HG02759 (cell line): ENCODE results near the gene EP400.
"Not testable (repeated sequence)": the region's sequence is repeated elsewhere in the genome, so short reads cannot be mapped to it uniquely, and the experiment has no call there.

ENCODE experiments used
- ATAC-seq: cut with Tn5 transposase; IDR thresholded peaks from one replicate; pipeline ENCODE4 v1.9.1; 2021; ENCODE audit warnings: mild to moderate bottlenecking, moderate library complexity; ENCODE audit not compliant: unreplicated experiment

The EP400 gene

DNA sequence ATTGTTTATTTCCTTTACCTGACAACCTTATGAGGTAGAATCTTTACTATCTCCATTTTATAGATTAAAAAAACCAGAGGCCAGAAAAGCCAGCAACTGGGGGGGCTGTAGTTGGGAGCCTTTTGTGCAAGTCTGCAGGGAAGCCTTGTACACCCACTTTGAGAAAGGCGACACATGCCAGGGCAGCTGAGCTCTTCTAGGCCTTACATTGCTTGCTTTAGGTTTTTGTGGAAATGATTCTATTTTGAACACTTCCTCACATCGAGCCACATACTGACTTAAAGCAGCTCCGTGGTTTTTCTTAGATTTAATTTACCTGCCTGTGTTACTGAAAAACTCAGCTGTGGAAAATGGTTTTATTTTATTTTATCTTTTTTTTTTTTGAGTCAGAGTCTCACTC is 34.6 kb downstream of the EP400 start:
- no peak for ATAC-seq

DNA sequence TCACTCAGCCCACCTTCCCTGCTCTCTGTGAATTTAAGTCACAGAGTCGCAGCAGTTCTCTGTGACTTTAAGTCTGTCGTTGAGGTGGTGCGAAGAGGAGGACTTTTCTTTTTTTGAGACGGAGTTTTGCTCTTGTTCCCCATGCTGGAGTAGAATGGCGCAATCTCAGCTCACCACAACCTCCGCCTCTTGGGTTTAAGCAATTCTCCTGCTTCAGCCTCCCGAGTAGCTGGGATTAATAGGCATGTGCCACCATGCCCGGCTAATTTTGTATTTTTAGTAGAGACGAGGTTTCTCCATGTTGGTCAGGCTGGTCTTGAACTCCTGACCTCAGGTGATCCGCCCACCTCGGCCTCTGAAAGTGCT is 35.8 kb downstream of the EP400 start:
- not testable (repeated sequence) for ATAC-seq

DNA sequence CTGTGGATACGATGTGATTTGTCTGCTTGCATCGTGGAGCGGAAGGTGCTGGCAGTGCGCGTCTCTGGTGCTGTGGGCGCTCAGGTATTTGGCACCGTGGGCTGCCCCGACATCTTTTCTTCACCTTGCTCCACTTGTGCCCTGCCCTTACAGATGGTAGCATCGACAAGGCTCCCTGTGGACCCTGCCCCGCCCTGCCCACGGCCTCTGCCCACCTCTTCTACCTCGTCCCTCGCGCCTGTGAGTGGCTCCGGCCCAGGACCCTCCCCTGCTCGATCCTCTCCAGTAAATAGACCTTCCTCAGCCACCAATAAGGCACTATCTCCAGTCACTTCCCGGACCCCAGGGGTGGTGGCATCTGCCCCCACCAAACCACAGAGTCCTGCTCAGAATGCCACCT is 36.6 kb downstream of the EP400 start:
- ATAC-seq: no peak

DNA sequence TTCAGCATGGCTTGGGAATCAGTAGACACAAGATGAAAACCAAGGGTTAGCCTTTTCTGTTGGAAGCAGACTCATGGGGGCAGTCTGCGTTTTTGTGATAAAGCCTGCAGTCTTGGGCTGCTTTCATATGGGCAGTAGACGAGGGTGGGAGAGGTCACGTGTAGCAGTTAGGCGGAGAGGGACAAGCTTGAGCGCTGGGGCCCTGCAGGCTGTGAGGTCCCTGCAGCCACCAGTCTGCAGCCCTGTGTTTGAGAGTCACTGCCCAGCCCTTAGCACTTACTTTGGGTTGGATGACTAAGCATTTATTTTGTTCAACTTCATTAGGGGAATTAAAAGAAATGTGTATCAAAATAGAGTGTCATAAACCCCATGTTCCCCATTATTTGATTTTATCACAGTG is 37.2 kb downstream of the EP400 start:
- no peak for ATAC-seq

DNA sequence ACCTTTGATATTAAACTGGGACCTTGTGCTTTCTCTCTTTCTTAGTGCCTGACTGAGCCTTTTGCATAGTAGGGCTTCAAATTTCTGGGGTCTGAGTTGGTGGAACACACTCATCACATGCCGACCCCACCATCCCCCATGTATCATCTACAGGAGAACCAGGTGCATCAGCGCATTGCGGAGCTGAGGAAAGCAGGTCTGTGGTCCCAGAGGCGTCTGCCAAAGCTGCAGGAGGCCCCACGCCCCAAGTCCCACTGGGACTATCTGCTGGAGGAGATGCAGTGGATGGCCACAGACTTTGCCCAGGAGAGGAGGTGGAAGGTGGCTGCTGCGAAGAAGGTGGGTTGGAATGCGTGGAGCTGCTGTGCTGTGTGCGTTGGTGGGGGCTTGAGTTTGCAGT is 37.8 kb downstream of the EP400 start:
- no peak for ATAC-seq

DNA sequence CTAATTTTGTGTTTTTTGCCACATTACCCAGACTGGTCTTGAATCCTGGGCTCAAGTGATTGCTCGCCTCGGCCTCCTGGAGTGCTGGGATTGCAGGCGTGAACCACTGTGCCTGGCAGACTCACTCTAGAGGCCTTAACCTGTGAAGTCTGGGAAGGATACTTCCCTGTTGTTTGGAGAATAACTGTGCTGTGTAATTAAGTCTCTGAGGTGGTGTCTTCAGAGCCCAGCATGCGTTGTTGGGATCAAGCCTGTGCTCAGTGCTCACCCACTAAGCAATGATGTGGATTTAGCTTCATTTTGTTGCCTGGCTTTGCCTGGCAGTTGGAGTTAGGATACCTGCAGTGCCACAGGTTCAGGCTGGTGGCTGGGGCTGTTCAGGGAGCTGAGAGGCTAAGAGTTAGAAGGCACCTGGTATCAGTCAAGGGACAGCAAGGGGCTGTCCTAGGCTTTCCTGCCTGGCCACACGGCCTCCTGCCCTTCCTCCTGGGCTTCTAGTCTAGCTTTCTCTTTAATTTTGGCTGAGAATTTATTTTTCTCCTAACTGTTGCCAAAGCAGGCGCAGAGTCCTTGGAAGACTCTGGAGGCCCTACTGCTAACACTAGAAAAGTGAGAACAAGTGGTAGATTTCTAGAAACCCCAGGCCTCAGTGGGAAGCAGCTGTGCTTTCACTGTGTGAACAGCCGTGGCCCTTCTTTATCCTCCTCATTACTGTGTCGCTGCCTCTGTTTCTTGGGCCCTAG is 38.5 kb downstream of the EP400 start:
- no peak for ATAC-seq

DNA sequence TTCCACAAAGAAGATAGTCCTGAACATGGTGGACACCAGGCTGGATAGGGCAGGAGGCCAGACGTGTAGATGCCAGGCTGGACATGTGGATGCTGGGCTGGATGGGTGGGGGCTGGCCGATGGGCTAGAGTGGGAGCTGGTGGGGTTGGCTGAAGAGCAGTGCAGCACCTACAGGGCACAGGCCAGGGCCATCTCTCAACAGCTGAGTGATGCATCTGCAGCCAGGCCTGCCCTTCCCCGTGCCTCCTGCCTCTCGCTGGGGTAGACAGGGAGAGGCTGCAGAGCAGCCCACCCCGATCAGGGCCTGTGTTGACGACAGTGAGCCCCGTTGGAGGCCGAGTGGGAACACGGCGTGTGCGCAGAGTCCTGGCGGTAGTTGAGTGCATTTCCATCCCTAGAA is 39.3 kb downstream of the EP400 start:
- no peak for ATAC-seq

DNA sequence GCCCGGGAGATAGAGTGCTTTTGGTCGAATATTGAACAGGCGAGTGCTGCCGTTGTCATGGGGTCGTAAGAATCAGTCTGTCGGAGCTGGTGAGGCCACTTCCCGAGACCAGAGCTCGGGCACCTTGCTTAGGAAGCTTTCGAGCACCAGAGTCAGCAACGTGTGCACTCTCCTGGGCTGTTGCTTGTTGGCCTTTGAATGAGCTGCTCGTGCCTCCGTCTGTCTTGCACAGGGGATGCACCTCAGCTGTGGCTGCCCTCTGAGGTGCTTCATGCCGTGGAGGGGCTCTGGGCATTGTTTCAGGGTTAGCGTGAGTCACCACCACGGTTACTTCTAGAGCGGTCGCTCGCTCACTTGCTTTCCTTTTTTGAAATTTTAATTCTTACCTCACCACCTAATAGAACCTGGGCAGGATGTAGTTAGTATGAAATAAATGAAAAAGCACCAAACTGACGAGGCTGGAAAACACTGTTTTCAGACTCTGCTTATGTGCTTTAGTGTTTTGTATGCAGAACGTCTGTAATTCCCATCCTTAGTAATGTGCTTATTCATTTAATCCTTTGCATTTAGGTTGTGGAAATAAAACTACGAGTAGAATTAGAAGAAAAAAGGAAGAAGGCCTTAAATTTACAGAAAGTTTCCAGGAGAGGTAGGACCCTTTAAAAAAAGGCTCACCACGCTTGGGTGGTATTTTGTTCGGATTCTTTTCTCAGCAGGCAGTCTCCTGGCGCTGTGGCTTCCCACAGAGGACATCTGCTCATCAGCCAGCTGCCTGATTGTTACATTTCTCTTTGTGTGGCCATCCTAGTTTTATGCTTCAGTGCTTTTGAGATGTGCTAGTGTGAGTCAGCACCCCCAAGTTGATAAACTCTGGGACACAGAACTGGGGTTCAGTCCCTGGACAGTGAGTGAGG is 40.6 kb downstream of the EP400 start:
- ATAC-seq: no peak

DNA sequence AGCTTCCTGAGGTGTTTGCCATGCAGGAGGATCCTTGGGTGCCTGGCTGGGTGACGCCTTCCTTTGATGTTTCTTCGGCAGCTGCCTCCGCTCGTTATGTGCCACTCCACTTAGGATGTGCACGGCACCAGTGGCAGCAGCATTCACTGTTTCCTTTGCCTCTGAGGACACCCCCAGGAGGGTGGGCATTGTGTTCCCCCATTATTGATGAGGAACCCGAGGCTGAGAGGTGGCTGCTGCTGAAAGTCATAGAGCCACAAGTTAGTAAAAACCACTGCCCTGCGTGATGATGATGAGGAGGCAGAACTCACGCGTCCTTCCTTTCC is 41.2 kb downstream of the EP400 start:
- no peak for ATAC-seq

DNA sequence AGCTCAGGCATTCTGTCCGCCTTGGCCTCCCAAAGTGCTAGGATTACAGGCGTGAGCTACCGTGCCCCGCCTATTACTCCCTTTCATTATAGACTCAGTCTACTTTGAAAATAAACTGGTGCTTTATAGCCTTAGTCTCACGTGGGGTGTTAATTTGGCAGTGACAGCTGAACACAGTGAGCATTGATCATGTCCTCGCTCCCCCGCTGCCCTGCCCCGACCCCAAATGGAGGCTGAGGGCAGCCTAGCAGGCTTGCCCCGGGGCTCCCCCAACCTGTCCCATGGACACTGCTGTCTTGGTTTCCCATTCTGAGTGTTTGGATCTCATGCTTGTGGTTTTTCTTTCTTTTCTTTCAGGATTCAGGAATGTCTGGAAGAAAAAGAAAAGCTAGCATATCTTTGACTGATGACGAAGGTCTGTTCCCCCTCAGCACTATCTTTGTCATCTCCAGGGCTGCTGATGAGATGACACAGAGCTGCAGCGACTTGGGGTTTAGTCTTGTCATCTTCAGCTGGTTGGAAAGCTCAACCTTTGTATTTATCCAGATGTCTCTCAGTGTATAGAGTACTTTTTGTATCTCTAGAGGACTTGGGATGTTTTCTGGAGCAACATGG is 42.2 kb downstream of the EP400 start:
- ATAC-seq: no peak

DNA sequence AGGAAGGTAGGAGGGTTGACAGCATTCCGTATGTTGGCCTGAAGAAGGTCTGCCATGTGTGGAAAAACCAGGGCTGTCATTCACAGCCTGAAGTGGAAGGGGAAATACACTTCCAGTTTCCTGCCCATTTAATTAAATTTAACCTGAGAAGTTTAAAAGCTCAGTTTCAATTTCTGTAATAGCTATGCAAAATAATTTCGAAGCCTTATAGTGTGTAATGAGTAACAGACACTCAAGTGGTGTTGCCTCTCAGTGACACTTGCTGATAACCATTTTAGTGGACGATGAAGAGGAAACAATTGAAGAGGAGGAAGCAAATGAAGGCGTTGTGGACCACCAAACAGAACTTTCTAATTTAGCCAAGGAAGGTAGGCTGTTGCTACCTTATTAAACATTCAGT is 44.8 kb downstream of the EP400 start:
- ATAC-seq: peak; percentile 73

DNA sequence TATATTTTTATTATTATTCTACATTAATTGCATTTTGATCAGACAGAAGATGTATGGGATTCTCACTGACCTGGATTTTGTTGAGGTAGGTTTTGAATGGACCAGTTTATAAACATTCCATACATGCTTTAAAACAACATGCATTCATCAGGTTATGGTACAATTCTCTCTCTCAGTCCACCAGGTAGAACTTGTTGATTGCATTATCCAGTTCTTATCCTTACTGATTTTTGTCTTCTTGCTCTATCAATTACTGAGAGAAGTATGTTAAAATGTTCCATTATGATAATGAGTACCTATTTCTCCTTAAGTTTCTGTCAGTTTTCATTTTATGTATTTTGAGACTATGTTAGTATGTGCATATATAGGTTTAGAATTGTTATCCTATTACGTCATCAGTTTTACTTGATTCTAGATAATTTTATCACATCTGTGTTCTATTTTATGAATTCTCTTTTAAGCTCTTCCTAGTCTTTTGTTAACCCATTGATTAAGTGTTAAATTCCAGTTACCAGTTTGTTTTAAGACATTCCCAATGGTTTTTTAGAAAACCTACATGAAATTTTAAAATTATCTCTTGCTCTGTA is 50.6 kb downstream of the EP400 start:
- no peak for ATAC-seq

DNA sequence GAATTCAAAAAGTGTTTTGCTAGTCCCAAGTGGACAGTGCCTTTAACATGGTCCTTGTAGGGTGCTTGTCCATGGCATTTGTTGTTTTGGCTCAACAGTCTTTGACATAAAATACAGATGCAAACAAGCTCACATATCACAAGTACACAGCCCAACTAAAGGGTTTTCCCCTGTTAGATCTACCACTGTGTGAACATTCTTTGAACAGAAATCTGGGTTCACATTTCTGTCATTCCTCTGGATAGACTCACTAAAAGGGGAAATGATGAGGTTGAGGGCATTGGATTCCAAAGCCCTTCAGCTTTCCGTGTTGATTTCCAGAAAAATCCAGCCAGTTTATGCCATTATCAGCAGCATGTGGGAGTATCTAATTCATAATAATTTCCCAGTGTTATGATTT is 54.1 kb downstream of the EP400 start:
- ATAC-seq: no peak

DNA sequence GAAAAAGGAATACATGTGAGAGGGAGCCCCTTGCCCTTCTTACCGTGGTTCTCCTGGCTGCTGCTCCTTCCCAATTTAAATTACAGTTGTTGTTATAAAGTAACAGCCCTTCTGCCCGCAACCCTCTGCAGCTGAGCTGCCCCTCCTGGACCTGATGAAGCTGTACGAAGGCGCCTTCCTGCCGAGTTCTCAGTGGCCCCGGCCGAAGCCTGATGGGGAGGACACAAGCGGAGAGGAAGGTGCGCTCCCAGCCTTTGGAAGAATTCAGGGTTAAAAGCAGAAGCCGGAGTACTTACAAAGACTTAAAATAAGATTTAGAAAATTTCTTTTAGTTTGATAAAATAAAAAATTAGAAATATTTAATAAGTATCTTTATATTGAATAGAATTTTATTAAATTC is 55.2 kb downstream of the EP400 start:
- no peak for ATAC-seq

DNA sequence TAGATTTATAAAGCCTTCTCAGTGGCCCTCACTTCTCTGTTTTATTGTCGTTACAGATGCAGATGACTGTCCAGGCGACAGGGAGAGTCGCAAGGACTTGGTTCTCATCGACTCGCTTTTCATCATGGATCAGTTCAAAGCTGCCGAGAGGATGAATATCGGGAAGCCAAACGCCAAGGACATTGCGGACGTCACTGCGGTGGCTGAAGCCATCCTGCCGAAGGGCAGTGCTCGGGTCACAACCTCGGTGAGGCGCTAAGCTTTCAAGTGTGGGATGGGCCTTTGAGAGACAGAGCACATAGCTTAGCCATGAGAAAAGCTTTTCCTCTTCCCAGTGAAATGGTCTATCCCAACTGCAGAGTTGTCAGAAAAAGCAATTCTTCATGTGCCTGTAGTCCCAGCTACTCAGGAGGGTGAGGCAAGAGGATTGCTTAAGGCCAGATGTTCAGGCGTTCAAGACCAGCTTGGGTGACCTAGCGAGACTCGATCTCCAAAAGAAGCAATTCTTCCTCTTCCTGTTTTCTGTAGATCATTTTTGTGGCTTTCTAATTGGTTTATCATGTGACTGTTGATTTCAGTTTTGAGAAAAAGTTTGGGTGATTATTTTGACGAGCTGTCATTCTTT is 56.4 kb downstream of the EP400 start:
- no peak for ATAC-seq

DNA sequence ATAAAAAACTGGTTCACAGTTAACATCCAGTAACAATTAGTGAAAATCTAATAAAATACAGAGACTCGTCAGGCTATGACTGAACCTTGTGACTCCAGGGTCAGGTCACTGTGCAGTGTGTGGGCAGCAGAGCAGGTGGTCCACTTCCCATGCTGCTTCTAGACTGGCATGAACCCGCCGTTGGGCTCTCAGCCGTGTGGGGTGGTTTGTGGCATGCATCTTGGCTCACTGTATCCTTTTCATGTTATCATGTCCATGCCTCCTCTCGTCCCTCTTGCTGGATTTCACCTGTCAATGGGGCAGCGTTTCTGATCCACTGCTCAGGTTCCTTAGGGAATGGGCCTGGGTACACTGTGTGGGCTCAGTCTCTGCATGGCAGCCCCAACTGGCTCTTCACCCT is 57.3 kb downstream of the EP400 start:
- ATAC-seq: no peak

DNA sequence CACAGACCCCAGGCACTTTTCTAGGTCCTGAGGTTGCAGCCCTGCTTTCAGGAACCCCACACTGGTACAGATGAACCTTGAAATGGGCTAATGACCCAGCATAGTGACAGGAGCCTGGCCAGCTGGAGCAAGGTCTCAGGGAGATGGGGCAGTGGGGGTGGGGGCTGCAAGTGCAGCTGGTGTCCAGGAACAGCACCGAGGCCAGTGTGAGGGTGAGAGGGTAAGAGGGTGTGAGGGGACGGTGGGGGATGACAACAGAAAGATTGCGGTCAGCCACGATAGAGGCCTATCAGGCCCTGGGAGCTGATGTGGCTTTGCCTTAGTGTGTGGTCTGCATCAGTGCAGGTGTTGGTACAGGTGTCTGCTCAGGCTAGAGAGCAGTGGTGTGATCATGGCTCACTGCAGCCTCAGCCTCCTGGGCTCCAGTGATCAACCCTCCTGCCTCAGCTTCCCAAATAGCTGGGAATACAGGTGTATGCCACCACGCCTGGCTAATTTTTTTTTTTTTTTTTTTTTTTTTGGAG is 59.7 kb downstream of the EP400 start:
- no peak for ATAC-seq

DNA sequence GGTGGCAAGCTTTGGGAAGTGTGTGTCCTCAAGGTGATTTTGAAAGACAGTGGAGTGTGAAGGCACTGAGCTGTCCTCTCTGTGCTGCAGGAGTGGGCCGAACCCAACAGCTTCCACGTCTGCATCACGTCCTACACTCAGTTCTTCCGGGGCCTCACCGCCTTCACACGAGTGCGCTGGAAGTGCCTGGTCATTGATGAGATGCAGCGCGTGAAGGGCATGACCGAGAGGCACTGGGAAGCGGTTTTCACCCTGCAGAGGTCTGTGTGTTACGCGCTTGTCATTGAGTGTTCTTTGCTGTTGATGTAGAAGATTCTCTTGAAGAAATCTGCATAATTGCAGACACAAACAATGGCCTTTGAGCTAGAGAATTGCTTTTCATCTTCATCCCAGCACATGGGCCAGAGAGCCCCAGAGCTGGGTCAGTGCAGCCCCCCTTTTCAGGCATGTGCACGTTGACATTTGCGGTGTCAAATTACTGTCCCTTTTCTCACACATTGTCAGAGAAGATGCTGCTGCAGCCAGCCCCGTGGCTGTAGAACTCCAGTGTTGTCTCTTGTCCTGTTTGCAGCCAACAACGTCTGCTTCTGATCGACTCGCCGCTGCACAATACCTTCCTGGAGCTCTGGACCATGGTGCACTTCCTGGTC is 63.3 kb downstream of the EP400 start:
- ATAC-seq: no peak

DNA sequence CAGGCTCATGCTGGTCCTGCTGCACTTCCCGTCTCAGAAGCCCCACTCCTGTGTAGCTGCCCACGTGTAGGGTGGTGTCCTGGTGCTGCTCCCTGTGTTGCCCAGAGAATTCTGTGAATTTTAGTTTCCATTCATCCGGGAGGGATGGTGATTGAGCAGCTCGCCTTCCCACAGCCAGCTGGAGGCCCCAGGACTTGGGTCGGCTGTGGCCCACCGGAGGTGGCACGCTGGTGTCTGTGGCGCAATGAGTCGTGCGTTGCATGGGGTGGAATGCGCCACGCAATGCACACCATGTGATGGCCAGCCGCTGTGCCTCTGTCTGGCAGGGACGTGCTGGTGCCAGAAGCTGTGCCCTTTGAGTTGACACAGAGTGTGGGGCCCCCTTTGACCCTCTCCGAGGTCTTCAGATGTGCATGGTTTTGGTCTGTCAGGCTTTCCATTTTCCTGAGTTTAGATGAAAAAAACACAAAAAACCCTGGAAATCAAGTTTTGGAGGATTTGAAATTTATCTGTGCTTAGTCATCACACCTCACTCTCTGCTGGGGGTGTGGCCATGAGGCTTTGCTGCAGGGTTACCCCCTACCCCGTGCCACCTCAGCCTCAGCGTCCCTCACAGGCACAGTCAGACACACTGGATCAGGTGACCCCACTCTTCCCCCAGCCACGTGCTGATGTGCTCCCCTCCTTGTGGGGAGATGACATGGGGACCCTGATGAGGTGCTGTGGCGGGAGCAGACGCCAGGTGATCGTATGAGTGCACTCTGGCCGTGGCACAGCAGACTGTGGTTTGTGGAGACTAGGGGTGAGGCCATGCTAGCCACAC is 64.6 kb downstream of the EP400 start:
- ATAC-seq: no peak

DNA sequence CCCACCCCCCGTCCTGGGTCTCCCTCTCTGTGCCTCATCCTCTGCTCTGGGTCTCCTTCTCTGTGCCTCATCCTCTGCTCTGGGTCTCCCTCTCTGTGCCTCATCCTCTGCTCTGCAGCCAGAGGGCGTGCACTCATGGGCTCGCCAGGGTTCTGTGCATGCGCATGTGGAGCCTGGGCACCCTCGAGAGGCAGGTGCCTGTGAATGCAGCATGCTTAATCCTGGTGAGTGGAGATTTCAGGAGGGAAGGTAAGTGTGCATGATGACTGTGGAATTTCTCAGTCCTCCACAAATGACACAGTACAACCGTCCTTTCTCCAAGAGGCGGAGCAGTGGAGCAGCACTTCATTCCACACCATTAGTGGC is 65.2 kb downstream of the EP400 start:
- ATAC-seq: no peak
